MCF 10A (cell line): Measurements from ENCODE around the gene FFAR3. TPM values are rescaled to one million over a fixed set of nuclear protein-coding genes. Genes with fewer than 3 reads are reported as not detected.

ENCODE experiments used
- BruUV-seq: library from RNA; stranded (reverse); fragments of 400-500 nt; replicated peaks from 2 replicates; lab custom pipeline; 2021; lab: Mats Ljungman, UMichigan
- CTCF ChIA-PET: fragments of 300-600 bp; sonication (Branson Sonifier 250); formaldehyde crosslinking; extraction: SDS; loops from one replicate; lab custom pipeline; 2021; ENCODE audit warnings: antibody characterized with exemption, inconsistent platforms; lab: Yijun Ruan, JAX
- POLR2A ChIA-PET: fragments of 300-600, 350-650 bp; sonication (Branson Sonifier 250); formaldehyde crosslinking; extraction: SDS; loops from one replicate; lab custom pipeline; 2020; ENCODE audit warnings: antibody characterized with exemption, inconsistent platforms; lab: Yijun Ruan, JAX
- DNase-seq: peaks from one replicate; pipeline ENCODE4 v3.0.0-alpha.2; 2018; ENCODE audit not compliant: unreplicated experiment
- H3K27ac Mint-ChIP-seq: one replicate; pipeline ENCODE4 v1.8.0; 2022; ENCODE audit warnings: mild to moderate bottlenecking, low read depth, mixed read lengths; ENCODE audit not compliant: unreplicated experiment
- H3K27me3 Mint-ChIP-seq: one replicate; pipeline ENCODE4 v1.8.0; 2022; ENCODE audit warnings: mixed read lengths; ENCODE audit not compliant: insufficient read depth, unreplicated experiment
- H3K36me3 Mint-ChIP-seq: one replicate; pipeline ENCODE4 v1.8.0; 2022; ENCODE audit warnings: mild to moderate bottlenecking, moderate library complexity, mixed read lengths; ENCODE audit not compliant: insufficient read depth, unreplicated experiment
- H3K4me1 Mint-ChIP-seq: one replicate; pipeline ENCODE4 v1.8.0; 2022; ENCODE audit warnings: mixed read lengths; ENCODE audit not compliant: insufficient read depth, unreplicated experiment
- H3K4me3 Mint-ChIP-seq: one replicate; pipeline ENCODE4 v1.8.0; 2022; ENCODE audit warnings: mild to moderate bottlenecking, moderate library complexity, mixed read lengths; ENCODE audit not compliant: unreplicated experiment
- H3K9me3 Mint-ChIP-seq: one replicate; pipeline ENCODE4 v1.8.0; 2022; ENCODE audit warnings: mixed read lengths; ENCODE audit not compliant: unreplicated experiment
- intact Hi-C: fragments of 100-400 bp; cut with micrococcal nuclease; formaldehyde crosslinking; loops from 2 replicates; pipeline ENCODE4 v1.14.1; 2022
- total RNA-seq: library from RNA; stranded (reverse); gene quantifications from 2 replicates; pipeline ENCODE4 v1.2.3, GENCODE V29; 2022
- TF ChIP-seq, protein P1 (sequence below): fragments of 200-600 bp; IDR thresholded peaks from one replicate; pipeline ENCODE4 v1.8.0; 2022; ENCODE audit warnings: antibody characterized with exemption, mild to moderate bottlenecking; ENCODE audit not compliant: unreplicated experiment

The FFAR3 gene
- total RNA-seq, 1 experiment from 2014 or later: not detected

DNA sequence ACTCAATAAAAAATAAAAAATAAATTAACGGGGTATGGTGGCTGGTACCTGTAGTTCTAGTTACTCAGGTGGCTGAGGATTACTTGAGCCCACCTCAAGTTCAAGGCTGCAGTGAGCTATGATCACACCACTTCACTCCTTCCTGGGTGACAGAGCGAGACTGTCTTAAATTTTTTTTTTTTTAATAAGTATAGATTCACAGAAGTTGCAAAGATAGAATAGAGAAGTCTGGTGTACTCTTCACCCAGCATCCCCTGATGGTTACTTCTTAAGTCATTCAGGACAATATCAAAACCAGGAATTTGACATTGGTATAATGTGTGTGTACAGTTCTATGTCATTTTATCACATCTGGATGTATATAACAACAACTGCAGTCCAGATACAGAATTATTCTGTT, 37.0 kb upstream of the FFAR3 start:
- DNase-seq: no peak
- intact Hi-C loops: no loop called here
- ChIA-PET POLR2A (no interaction called here), CTCF (interaction anchor here (0.5 kb wide), 1 partner anchor 195 kb away, joined by 3 read pairs; no protein-coding TSS in a partner anchor)
- Mint-ChIP-seq H3K36me3 (no peaks in the 10 kb centered on the region), H3K27me3 (no peaks in the 10 kb centered on the region), H3K27ac (no peak overlapping the region), H3K9me3 (no peaks in the 10 kb centered on the region), H3K4me1 (peaks cover 23% of the 10 kb centered on the region), H3K4me3 (no peak overlapping the region)
- BruUV-seq: no TSS peak
- TF ChIP-seq, protein P1, sequence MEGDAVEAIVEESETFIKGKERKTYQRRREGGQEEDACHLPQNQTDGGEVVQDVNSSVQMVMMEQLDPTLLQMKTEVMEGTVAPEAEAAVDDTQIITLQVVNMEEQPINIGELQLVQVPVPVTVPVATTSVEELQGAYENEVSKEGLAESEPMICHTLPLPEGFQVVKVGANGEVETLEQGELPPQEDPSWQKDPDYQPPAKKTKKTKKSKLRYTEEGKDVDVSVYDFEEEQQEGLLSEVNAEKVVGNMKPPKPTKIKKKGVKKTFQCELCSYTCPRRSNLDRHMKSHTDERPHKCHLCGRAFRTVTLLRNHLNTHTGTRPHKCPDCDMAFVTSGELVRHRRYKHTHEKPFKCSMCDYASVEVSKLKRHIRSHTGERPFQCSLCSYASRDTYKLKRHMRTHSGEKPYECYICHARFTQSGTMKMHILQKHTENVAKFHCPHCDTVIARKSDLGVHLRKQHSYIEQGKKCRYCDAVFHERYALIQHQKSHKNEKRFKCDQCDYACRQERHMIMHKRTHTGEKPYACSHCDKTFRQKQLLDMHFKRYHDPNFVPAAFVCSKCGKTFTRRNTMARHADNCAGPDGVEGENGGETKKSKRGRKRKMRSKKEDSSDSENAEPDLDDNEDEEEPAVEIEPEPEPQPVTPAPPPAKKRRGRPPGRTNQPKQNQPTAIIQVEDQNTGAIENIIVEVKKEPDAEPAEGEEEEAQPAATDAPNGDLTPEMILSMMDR: no peak

DNA sequence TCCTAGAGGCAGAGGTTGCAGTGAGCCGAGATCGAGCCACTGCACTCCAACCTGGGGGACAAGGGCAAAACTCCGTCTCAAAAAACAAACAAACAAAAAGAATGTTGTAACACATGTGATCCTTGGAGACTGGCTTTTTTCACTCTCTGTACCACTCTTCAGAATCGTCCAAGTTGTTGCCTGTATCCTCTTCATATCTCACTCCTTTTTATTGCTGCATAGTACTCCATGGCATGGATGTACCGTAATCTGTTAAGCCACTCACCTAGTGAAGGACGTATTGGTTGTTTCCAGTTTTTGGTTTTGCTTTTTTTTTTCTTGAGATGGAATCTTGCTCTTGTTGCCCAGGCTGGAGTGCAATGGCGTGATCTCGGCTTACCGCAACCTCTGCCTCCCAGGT, 36.2 kb upstream of the FFAR3 start:
- intact Hi-C loops: no loop called here
- Mint-ChIP-seq H3K4me1 (peaks cover 23% of the 10 kb centered on the region), H3K4me3 (no peak overlapping the region), H3K36me3 (no peaks in the 10 kb centered on the region), H3K9me3 (no peaks in the 10 kb centered on the region), H3K27me3 (no peaks in the 10 kb centered on the region), H3K27ac (no peak overlapping the region)
- no peak for DNase-seq
- TF ChIP-seq, protein P1: no peak
- CTCF ChIA-PET: no interaction called here
- no TSS peak for BruUV-seq
- POLR2A ChIA-PET: no interaction called here

DNA sequence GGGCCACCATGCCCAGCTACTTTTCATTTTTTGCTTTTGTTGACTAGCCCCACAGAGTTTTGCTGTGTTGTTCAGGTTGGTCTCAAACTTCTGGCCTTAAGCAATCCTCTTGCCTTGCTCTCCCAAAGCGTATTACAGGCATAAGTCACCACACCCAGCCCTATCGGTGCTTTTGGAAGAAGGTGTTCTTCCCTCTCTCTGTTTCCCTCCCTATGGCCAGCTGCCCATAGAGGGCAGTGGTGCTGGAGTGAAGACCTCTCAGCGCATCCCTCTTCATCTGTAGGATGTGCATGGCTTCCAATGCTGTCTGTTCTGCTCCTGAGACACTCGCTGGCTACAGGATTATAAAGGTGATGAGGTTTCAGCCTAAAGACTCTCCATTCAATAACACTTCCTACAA, 30.6 kb upstream of the FFAR3 start:
- TF ChIP-seq, protein P1: no peak
- intact Hi-C loops: no loop called here
- no peak overlapping the region for H3K27ac Mint-ChIP-seq
- no TSS peak for BruUV-seq
- peaks cover 11% of the 10 kb centered on the region for H3K4me1 Mint-ChIP-seq
- CTCF ChIA-PET: interaction anchor here (0.6 to 0.7 kb wide), 2 partner anchors 84 to 261 kb away, joined by 3 to 7 read pairs; no protein-coding TSS in a partner anchor
- POLR2A ChIA-PET: no interaction called here
- no peaks in the 10 kb centered on the region for H3K9me3 Mint-ChIP-seq
- peaks cover 6% of the 10 kb centered on the region for H3K36me3 Mint-ChIP-seq
- peak; percentile 16 for DNase-seq
- H3K4me3 Mint-ChIP-seq: no peak overlapping the region
- H3K27me3 Mint-ChIP-seq: peaks cover 27% of the 10 kb centered on the region

DNA sequence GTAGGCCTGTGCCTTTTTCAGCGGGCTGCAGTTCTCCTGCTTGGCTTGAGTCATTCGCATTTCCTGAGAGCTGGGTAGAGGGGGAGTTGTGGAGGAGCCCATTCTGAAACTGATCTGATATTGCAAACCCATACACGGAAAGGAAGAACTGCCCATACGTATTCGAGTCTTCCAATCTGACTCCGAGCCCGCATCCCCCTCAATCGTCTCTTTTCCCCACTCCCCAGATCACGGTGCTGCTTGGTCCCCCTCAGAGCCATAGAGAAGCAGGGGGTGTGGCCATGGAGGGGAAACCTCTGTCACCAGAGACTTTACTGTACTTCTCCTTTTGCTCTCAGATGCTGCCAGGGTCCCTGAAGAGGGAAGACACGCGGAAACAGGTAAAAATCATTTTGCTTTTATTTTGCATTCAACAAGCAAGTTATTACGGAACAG, 29.4 kb upstream of the FFAR3 start, which contains the start of gene CD22:
Gene CD22, plus strand, starts transcription at position 337 of the 435 bp plus-strand sequence. CDS start 2,854 bp downstream, outside the sequence.
- POLR2A ChIA-PET: no interaction called here
- no TSS peak for BruUV-seq
- no peaks in the 10 kb centered on the region for H3K9me3 Mint-ChIP-seq

More for the DNA sequence above, 29.4 kb upstream of the FFAR3 start, which contains the start of gene CD22:
- Mint-ChIP-seq H3K36me3 (peaks cover 6% of the 10 kb centered on the region), H3K27ac (no peak within 1 kb of the TSS), H3K27me3 (peaks cover 39% of the 10 kb centered on the region), H3K4me1 (peaks cover 11% of the 10 kb centered on the region), H3K4me3 (no peak within 1 kb of the TSS)
- CTCF ChIA-PET: interaction anchor here (0.7 kb wide), 1 partner anchor 40 kb away, joined by 3 read pairs; no protein-coding TSS in a partner anchor
- intact Hi-C loops: no loop called here
- TF ChIP-seq, protein P1: no peak
- no peak for DNase-seq
